Measurements from ENCODE around the gene VPS13D.

DNA sequence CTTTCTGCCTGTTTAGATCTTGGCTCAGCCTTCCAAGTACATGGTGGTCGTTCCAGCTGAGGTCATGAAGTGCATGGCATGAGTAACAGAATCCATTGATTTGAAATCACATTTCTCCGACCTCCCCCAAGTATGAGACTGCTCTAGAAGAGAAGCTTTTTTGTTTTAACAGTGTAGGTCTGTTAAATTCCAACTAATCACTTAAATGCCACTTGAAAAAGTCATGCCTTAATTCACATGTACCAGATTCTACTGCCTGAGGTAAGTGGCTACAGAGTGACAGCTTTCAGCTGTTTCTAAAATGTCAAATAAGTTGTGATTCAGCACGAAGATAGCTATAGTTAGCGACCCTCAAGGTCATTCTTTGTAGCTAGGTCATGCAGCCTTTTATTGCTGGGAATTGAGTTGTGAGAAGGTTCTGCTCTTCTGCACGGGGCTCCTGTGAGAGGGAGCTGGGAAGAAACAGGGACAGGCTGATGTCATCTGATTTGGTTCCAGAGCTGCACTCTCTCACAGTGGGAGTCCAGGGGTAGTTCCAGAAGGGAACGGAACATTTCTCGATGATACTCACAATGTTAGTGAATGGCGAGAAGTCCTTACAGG lies 112.7 kb downstream of the VPS13D start:
- TF ChIP-seq POLR2A (IDR thresholded peaks at IDR 0.05; ENCODE audit: extremely low read depth, insufficient read length) (no peak), MYC (IDR thresholded peaks at IDR 0.05; ENCODE audit: low read depth, low read length) (no peak)
- TF ChIP-seq, protein P1, sequence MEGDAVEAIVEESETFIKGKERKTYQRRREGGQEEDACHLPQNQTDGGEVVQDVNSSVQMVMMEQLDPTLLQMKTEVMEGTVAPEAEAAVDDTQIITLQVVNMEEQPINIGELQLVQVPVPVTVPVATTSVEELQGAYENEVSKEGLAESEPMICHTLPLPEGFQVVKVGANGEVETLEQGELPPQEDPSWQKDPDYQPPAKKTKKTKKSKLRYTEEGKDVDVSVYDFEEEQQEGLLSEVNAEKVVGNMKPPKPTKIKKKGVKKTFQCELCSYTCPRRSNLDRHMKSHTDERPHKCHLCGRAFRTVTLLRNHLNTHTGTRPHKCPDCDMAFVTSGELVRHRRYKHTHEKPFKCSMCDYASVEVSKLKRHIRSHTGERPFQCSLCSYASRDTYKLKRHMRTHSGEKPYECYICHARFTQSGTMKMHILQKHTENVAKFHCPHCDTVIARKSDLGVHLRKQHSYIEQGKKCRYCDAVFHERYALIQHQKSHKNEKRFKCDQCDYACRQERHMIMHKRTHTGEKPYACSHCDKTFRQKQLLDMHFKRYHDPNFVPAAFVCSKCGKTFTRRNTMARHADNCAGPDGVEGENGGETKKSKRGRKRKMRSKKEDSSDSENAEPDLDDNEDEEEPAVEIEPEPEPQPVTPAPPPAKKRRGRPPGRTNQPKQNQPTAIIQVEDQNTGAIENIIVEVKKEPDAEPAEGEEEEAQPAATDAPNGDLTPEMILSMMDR (IDR thresholded peaks at IDR 0.05; ENCODE audit: low read depth, low read length) = no peak
